ENCODE measurements around the gene CUL9.

GRCh38 chr6:43147691-43148477, 34.1 kb upstream of the CUL9 start:
- TF ChIP-seq CTCF (IDR thresholded peaks at IDR 0.05; ENCODE audit: insufficient read depth, low read length) (no peak), POLR2AphosphoS5 (IDR thresholded peaks at IDR 0.05; ENCODE audit: low read depth) (no peak), REST (IDR thresholded peaks at IDR 0.05; ENCODE audit: insufficient replicate concordance, low read depth) (no peak), GABPA (IDR thresholded peaks at IDR 0.05; ENCODE audit: low read depth) (no peak)

All from HL-60 (cell line).